ENCODE data around the gene CEMIP.

- TF ChIP-seq CTCF (IDR thresholded peaks at IDR 0.05) = no peak
- no peak for TF ChIP-seq ZFX (IDR thresholded peaks at IDR 0.05; ENCODE audit: borderline replicate concordance)
These were observed 161.7 kb downstream of the CEMIP start for GRCh38 chr15:80940851-80941250.
